Measurements from ENCODE around the gene TOMM34.

DNA sequence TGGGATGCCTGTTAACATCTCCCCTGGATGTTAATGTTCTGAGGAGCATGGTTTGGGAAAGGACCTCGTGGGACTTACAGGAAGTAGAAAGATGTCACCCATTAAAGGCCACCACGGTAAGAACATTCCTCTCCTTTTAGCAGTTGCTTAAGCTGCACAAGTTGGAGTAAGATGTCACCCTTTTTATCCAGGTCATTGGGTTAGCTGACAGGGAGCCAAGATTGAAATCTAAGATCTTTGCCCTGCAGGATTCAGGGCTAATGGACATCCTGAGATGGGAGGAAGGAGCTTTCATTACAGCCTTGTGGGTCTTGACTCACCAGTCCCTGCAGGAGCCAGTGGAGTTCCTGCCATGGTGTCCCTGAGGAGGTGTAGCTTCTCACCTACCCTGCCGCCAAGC, 28.3 kb downstream of the TOMM34 start:
- TF ChIP-seq CTCF (IDR thresholded peaks at IDR 0.05), result no peak
- no peak for TF ChIP-seq POLR2A (IDR thresholded peaks at IDR 0.05)

Measured in heart left ventricle (tissue), 13 donors.